Heart right ventricle (tissue), 16 donors: ENCODE results near the gene DNAJC3. TPM values are rescaled to one million over a fixed set of nuclear protein-coding genes. Genes with fewer than 3 reads are reported as not detected.
"Not testable (repeated sequence)": the region's sequence is repeated elsewhere in the genome, so short reads cannot be mapped to it uniquely, and the experiment has no call there.

Source experiments
- ATAC-seq, 8 donors: fragments of 200-7000 bp; cut with Tn5 transposase; one replicate each; pipeline ENCODE4 v1.9.1; 2020; ENCODE audit warnings: mild to moderate bottlenecking in 8 of 8, moderate library complexity in 8 of 8, moderate number of reproducible peaks in 1 of 8
- DNase-seq, 2 donors: peaks; one replicate each; pipeline ENCODE4 v3.0.0-alpha.2; 2020
- H3K27ac ChIP-seq, 10 donors: fragments of 200-600 bp; sonication (generic) in 2 of 10; one replicate each; pipeline versions ENCODE4 v1.5.0 to v1.8.0; 2020 to 2022; ENCODE audit warnings: mild to moderate bottlenecking in 3 of 10
- H3K27me3 ChIP-seq, 7 donors: fragments of 200-600 bp; one replicate each; pipeline ENCODE4 v1.8.0; 2021 to 2022; ENCODE audit warnings: mild to moderate bottlenecking in 2 of 7
- H3K36me3 ChIP-seq, 9 donors: fragments of 200-600 bp; sonication (generic) in 1 of 9; one replicate each; pipeline versions ENCODE4 v1.5.0 to v1.8.0; 2020 to 2022; ENCODE audit warnings: mild to moderate bottlenecking in 2 of 9
- H3K4me1 ChIP-seq, 9 donors: fragments of 200-600 bp; sonication (generic) in 1 of 9; one replicate each; pipeline versions ENCODE4 v1.5.0 to v1.8.0; 2020 to 2022; ENCODE audit warnings: mild to moderate bottlenecking in 4 of 9
- H3K4me3 ChIP-seq, 10 donors: fragments of 200-600 bp; sonication (generic) in 2 of 10; one replicate each; pipeline versions ENCODE4 v1.5.0 to v1.8.0; 2020 to 2022; ENCODE audit warnings: mild to moderate bottlenecking in 7 of 10, moderate library complexity in 2 of 10
- H3K9me3 ChIP-seq, 11 donors: fragments of 200-600 bp in 10 of 11; sonication (generic) in 2 of 11; one replicate each; pipeline versions ENCODE4 v1.5.0 to v1.8.0; 2013 to 2022; ENCODE audit warnings: mild to moderate bottlenecking in 2 of 11, control low read depth in 1 of 11, moderate library complexity in 1 of 11
- CTCF ChIP-seq, 9 donors: fragments of 200-600 bp; sonication (generic) in 2 of 9; IDR thresholded peaks; one replicate each; pipeline versions ENCODE4 v1.5.0 to v1.8.0; 2021 to 2022; ENCODE audit warnings: antibody characterized with exemption in 9 of 9, mild to moderate bottlenecking in 5 of 9, moderate library complexity in 1 of 9
- WGBS, 2 donors: extraction: QIAGEN DNeasy Blood & Tissue Kit; methylation state at CpG; one replicate each; pipeline ENCODE4 v1.1.7; 2013; ENCODE audit warnings: inconsistent platforms in 1 of 2; 5-methylcytosine and 5-hydroxymethylcytosine counted together
- intact Hi-C, 10 donors: fragments of 100-400 bp; cut with DNase I; formaldehyde crosslinking; loops; one replicate each; pipeline versions ENCODE4 v1.11.1 to v1.14.2; 2022
- polyA plus RNA-seq, 2 donors: library from polyadenylated mRNA; stranded (reverse); fragments of 200-250 nt; gene quantifications; one replicate each; pipeline ENCODE4 v1.2.3, GENCODE V29; 2013
- total RNA-seq, 10 donors: library from RNA; stranded (reverse); fragmentation: NEBNext Ultra II Directional in 3 of 10; extraction: Animal tissue kit (Norgen Biotek cat#: 25700) in 3 of 10; gene quantifications; one replicate each; pipeline versions ENCODE4 v1.2.1 to v1.2.4, GENCODE V29; 2021 to 2023
- donor health status: Arrhythmogenic right ventricular cardiomyopathy.
- donor health status: ischemic (EF 13 %, LVEDD 7.1; RV severe dilation, severe dysfunction).
- donor health status: healthy with polysubstance abuse.
- donor health status: DM: no; HTN: yes; CAD: no.
- donor health status: DM: no; HTN: no; CAD: no.
- donor health status: ischemic (EF 25% LVEDD 6.9; RV normal size, moderate dysfunction).
- donor health status: ischemic (EF 25% LVEDD 5.7; RV mildly dilated, moderate dysfunction).
- donor health status: healthy.
- donor health status: DM: yes; HTN: yes; CAD: no.
- donor health status: Ischemic cardiomyopathy.
- donor health status: ischemic (EF 35%, LVEDD 5.7; RV mildly dilated, moderate dysfunction).
- donor health status: nonischemic (EF 11% LVEDD 7.7; RV severe dilation, severe dysfunction).
- donor health status: DM: yes; HTN: yes; CAD: no.
- donor health status: PGD.
- donor health status: ischemic (EF 29% LVEDD 5.4; RV normal size, mild dysfunction).
- donor health status: nonischemic (EF 23%, LVEDD 6.1; RV moderate dilation, normal function).

DNAJC3 gene
- total and polyA plus RNA-seq, 12 donors, result 9.3 to 40.9 (median 31.2) TPM

- 96 to 99% methylated on average over 6 of the region's 6 CpGs for WGBS, 2 donors
These were observed 104.1 kb downstream of the DNAJC3 start for GRCh38 chr13:95781016-95781415.

GRCh38 chr13:95781940-95782339, 105.0 kb downstream of the DNAJC3 start:
- peaks cover 0 to 71% (median 9%) of the 10 kb centered on the region in 9 donors for H3K36me3 ChIP-seq
- H3K27me3 ChIP-seq, intact Hi-C loops, ATAC-seq, DNase-seq, H3K27ac ChIP-seq, H3K9me3 ChIP-seq, H3K4me3 ChIP-seq, H3K4me1 ChIP-seq: not testable (repeated sequence)
- WGBS, 2 donors, result 100% methylated on average over 1 of the region's 1 CpG

More at GRCh38 chr13:95781016-95781415, 104.1 kb downstream of the DNAJC3 start:
- DNase-seq, result no peak
- no peak overlapping the region for H3K27ac ChIP-seq
- TF ChIP-seq CTCF (IDR thresholded peaks at IDR 0.05), result no peak
- no peak overlapping the region for H3K4me3 ChIP-seq
- no peaks in the 10 kb centered on the region for H3K27me3 ChIP-seq
- ATAC-seq, result no peak
- peaks cover 0 to 6% (median 0%) of the 10 kb centered on the region in 11 donors for H3K9me3 ChIP-seq
- intact Hi-C loops, result no loop called here
- H3K36me3 ChIP-seq, result peaks cover 0 to 71% (median 5%) of the 10 kb centered on the region in 9 donors
- peaks cover 0 to 6% (median 0%) of the 10 kb centered on the region in 9 donors for H3K4me1 ChIP-seq

- ATAC-seq (no peak), DNase-seq (no peak)
- Histone ChIP-seq H3K4me1 (peaks cover 0 to 6% (median 0%) of the 10 kb centered on the region in 9 donors), H3K27me3 (no peaks in the 10 kb centered on the region), H3K4me3 (no peak overlapping the region), H3K36me3 (peaks cover 0 to 71% (median 17%) of the 10 kb centered on the region in 9 donors), H3K9me3 (peaks cover 0 to 6% (median 0%) of the 10 kb centered on the region in 11 donors), H3K27ac (no peak overlapping the region)
- TF ChIP-seq CTCF (IDR thresholded peaks at IDR 0.05), result no peak
- intact Hi-C loops, result no loop called here
- WGBS, 2 donors, result 81 to 83% methylated on average over 5 of the region's 5 CpGs
These were observed 106.8 kb downstream of the DNAJC3 start for GRCh38 chr13:95783747-95784146.

GRCh38 chr13:95784161-95784899, 107.4 kb downstream of the DNAJC3 start:
- Histone ChIP-seq H3K4me3 (no peak overlapping the region), H3K27ac (no peak overlapping the region), H3K9me3 (peaks cover 0 to 10% (median 0%) of the 10 kb centered on the region in 11 donors), H3K27me3 (no peaks in the 10 kb centered on the region), H3K4me1 (peaks cover 0 to 6% (median 0%) of the 10 kb centered on the region in 9 donors), H3K36me3 (peaks cover 0 to 75% (median 21%) of the 10 kb centered on the region in 9 donors)
- TF ChIP-seq CTCF (IDR thresholded peaks at IDR 0.05), result no peak
- peak in 2 of 8 donors; percentile 19 to 38 for ATAC-seq
- WGBS, 2 donors, result 75 to 78% methylated on average over 6 of the region's 6 CpGs
- intact Hi-C loops, result no loop called here
- DNase-seq, result no peak

- DNase-seq, result no peak
- TF ChIP-seq CTCF (IDR thresholded peaks at IDR 0.05), result no peak
- no peak for ATAC-seq
- H3K27ac ChIP-seq, result no peak overlapping the region
- peaks cover 0 to 13% (median 0%) of the 10 kb centered on the region in 11 donors for H3K9me3 ChIP-seq
- no peak overlapping the region for H3K4me3 ChIP-seq
- peaks cover 0 to 76% (median 27%) of the 10 kb centered on the region in 9 donors for H3K36me3 ChIP-seq
- WGBS, 2 donors, result 77 to 78% methylated on average over 3 of the region's 3 CpGs
- H3K27me3 ChIP-seq, result no peaks in the 10 kb centered on the region
- peaks cover 0 to 6% (median 0%) of the 10 kb centered on the region in 9 donors for H3K4me1 ChIP-seq
- intact Hi-C loops, result no loop called here
These were observed 108.0 kb downstream of the DNAJC3 start for GRCh38 chr13:95784900-95785290.
